ENCODE data around the gene MISP3.
A peak's percentile ranks its signal among the peaks of the same experiment; 100 is the strongest.
"Not testable (repeated sequence)": the region's sequence is repeated elsewhere in the genome, so short reads cannot be mapped to it uniquely, and the experiment has no call there.

MISP3 gene
- total RNA-seq, result 0.28 to 0.58 (median 0.49) reads per million in 3 experiments

DNA sequence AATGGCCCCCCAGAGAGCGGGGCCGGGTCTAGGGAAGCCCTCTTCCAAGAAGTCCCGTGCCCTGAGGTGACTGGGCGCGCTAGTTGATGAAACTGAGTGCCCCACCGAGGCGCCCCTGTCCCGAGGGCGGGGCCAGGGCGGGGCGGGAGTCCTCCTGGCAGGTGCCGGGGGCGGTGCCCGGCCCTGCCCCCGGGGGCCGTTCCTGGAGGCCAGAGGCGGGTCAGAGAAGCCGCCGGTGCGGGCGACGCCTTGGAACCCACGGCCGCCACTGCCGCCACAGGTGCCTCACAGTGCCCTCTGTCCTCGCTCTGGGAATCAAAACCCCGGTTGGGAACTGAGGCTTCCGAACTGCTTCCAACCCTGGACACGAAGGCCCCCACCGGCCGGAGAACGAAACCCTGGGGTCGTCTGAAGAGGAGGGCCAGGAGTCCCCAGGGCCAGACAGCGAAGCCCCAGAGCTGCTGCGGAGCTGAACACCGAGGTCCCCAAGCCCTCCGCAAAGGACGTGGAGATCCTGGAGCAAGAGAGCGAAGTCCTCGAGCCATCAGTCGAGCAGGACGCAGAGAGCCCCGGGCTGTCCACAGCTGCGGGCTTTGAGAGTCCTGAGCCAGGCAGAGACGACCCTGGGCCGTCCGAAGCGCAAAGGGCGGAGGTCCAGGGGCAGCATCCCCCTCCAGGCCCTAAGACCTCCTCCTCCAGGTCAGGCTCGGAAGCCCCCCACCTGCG is at the start of gene MISP3:
MISP3 (plus strand) TSS at position 252 of the 726 bp plus-strand sequence. CDS start 524 bp downstream, outside the sequence.
- DNase-seq, result no peak

DNA sequence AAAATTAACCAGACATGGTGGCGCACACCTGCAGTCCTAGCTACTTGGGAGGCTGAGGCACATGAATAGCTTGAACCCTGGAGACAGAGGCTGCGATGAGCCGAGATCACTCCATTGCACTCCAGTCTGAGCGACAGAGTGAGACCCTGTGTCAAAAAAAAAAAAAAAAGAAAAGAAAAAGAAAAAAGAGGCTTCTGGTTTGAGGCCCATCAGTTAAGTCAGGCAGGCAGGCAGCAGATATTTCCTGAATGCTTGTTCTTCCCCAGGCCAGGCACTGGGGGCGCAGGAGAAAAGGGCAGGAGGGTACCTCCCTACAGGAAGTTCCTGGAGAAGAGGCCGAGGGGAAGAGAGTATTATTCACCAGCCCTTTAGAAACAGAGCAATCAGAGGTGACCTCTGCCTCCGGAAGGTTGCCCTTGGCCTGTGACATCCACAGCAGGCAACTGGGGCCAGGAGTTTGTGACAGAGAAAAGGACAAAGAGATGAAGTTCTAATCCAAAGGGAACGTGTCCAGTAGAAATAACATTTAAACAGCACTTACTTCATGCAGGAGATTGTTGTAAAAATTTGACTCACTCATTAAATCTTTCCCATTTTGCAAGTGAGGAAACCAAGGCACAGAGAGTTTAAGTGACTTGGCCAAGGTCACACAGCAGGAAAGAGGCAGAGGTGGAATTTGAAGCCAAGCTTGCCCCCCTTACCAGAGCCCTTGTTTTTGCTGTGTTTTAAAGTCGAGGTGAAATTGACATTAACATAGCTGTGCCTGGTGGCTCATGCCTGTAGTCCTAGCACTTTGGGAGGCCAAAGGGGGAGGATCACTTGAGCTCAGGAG is 49.0 kb upstream of the MISP3 start:
- no peak for DNase-seq

DNA sequence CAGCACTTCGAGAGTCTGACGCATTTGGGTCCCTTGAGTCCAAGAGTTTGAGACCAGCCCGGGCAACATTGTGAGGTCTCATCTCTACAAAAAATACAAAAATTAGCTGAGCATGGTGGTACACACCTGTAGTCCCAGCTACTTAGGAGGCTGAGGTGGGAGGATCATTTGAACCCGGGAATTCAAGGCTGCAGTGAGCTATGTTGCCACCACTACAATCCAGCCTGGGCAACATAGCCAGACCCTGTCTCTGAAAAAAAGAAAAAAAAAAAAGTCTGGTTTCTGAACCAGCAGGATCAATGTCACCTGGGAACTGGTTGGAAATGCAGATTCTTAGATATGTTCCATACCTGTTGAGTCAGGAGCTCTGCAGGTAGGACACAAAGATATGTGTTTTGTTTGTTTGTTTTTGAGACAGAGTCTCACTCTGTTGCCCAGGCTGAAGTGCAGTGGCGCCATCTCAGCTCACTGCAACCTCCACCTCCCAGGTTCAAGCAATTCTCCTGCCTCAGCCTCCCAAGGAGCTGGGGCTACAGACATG is 45.9 kb upstream of the MISP3 start:
- DNase-seq, result not testable (repeated sequence)

DNA sequence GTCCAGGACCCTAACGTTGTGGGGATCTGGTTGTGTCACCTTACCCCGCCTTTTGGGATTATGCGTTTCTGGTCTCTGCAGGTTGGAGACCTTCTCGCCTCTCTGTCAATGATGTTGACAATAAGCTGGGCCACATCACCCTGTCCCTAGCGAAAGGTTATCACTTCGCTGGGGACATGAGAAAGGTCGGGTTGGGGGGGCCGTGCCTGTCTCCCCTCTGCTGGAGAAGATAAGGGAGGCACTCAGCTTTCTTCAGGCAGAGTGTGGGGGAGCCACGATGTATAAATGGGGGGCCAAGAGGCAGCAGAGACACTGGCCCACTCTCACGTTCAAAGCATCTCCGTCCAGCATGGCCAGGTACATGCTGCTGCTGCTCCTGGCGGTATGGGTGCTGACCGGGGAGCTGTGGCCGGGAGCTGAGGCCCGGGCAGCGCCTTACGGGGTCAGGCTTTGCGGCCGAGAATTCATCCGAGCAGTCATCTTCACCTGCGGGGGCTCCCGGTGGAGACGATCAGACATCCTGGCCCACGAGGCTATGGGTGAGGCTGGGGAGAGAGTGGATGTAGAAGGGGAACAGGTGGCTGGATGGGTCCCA is 44.6 kb upstream of the MISP3 start, which contains the start of gene RLN3:
RLN3 (plus strand) TSS at position 293 of the 595 bp plus-strand sequence; CDS start at position 350, 57 bp downstream.
- DNase-seq, result no peak

DNA sequence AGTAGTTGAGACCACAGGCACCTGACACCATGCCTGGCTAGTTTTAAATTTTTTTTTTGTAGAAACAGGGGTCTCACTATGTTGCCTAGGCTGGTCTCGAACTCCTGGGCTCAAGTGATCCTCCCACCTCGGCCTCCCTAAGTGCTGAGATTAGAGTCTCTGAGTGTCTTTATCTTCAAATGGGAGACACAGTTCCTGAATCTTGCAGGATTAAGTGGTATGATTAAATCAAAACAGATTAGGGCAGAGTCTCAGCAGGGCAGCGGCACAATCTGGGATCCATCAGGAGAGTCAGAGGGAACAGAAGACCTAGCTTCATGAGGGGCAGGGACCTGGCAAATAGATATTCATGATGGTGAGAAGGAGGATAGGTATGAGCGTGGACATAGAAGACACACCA is 43.7 kb upstream of the MISP3 start:
- DNase-seq, result no peak

DNA sequence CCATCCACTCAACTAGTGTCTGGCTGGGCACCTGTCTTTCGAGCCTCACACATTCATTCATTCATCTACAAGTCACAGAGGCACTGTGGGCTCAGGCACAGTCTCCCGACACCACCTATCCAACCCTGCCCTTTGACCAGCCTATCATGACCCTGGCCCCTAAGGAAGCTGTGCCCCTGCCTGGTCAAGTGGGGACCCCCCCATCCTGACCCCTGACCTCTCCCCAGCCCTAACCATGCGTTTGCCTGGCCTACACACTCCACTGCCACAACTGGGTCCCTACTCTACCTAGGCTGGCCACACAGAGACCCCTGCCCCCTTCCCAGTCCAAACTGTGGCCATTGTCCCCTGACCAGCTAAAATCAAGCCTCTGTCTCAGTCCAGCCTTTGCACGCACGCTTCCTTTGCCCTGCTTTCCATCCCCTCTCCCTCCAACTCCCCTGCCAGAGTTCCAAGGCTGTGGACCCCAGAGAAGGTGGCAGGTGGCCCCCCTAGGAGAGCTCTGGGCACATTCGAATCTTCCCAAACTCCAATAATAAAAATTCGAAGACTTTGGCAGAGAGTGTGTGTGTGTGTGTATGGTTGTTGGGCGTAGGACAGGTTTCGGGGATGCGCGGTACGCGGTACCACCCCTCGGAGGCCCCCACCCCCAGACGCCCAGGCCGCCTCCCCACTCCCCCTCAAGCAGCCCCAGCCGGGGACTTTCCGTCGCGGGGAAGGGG is 41.4 kb upstream of the MISP3 start:
- DNase-seq, result peak; percentile 83

DNA sequence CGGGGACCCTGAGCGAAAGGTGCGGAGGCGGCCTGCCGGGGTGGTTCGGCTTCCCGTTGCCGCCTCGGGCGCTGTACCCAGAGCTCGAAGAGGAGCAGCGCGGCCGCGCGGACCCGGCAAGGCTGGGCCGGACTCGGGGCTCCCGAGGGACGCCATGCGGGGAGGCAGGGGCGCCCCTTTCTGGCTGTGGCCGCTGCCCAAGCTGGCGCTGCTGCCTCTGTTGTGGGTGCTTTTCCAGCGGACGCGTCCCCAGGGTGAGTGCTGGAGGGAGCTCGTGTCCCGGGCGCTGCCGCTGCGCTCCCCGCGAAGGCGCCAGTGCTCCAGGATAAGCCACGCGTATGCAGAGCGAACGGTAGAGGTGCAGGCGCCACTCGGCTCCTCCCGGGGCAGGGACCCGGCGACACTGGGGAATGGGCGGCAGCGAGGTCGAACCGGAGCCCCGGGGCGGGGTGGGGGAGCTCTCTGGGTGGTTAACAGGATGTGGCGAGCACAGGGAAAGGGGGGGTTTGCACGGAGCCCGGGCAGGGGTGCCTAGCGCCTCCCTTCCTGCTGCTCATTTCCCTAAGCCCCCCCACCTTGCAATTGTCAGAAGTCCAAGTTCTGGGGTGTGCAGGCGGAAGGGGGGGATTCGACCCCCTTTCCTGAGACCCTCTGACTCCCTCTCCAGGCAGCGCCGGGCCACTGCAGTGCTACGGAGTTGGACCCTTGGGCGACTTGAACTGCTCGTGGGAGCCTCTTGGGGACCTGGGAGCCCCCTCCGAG is 40.7 kb upstream of the MISP3 start, which contains the start of gene IL27RA:
IL27RA (plus strand) TSS at position 44 of the 762 bp plus-strand sequence; CDS start at position 155, 111 bp downstream.
- peak; percentile 84 for DNase-seq

DNA sequence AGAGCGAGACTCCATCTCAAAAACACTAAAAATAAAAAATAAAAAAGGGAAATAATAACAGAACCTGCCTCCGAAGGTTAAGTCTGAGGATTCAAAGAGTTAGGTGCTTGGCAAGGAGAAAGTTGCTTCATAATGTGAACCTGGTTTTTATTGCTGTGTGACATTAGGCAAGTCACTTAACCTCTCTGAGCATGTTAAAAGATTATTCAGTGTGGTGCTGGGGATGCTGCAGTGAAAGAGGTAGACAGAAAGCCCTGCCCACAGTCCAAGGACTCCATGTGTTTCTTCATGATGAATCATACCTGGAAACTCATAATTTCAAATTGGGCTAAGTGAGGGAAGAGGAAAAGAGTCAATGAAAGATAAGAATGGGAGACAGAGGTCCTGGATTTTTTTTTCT is 38.6 kb upstream of the MISP3 start:
- DNase-seq, result no peak

DNA sequence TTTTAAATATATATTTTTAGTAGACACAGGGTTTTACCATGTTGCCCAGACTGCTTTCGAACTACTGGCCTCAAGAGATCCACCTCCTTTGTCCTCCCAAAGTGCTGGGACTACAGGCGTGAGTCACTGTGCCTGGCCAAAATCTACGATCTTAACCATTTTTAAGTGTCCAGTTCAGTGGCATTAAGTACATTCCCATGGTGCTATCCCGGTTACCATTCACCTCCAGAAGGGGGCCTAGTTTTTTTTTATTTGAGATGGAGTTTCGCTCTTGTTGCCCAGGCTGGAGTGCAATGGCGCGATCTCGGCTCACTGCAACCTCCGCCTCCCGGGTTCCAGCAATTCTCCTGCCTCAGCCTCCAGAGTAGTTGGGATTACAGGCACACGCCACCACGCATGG is 37.4 kb upstream of the MISP3 start:
- DNase-seq, result not testable (repeated sequence)

DNA sequence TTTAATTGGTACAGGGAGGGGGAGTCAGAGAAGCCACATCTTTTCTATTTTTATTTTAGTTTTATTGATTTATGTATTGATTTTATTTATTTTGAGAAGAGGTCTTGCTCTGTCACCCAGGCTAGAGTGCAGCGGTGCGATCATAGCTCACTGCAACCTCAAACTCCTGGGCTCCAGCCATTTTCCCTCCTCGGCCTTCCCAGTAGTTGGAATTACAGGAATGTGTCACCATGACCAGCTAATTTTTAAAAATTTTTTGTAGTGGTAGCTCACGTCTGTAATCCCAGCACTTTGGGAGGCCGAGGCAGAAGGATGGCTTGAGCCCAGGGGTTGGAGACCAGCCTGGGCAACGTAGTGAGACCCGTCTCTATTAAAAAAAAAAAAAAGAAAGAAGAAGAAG is 36.9 kb upstream of the MISP3 start:
- no peak for DNase-seq

DNA sequence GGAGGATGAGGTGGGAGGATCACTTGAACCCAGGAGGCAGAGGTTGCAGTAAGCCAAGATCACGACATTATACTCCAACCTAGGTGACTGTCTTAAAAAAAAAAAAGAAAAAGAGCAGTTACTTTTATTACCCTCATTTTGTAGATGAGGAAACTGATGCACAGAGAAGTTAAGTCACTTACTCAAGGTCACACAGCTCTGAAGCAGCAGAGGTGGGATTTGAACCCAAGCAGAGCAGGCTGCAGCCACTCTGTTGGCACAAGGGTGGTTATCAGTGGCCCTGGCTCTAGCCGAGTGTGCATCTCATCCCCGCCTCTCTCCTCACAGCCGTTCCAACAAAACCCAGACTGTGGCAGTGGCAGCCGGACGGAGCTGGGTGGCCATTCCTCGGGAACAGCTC is 33.4 kb upstream of the MISP3 start:
- no peak for DNase-seq

DNA sequence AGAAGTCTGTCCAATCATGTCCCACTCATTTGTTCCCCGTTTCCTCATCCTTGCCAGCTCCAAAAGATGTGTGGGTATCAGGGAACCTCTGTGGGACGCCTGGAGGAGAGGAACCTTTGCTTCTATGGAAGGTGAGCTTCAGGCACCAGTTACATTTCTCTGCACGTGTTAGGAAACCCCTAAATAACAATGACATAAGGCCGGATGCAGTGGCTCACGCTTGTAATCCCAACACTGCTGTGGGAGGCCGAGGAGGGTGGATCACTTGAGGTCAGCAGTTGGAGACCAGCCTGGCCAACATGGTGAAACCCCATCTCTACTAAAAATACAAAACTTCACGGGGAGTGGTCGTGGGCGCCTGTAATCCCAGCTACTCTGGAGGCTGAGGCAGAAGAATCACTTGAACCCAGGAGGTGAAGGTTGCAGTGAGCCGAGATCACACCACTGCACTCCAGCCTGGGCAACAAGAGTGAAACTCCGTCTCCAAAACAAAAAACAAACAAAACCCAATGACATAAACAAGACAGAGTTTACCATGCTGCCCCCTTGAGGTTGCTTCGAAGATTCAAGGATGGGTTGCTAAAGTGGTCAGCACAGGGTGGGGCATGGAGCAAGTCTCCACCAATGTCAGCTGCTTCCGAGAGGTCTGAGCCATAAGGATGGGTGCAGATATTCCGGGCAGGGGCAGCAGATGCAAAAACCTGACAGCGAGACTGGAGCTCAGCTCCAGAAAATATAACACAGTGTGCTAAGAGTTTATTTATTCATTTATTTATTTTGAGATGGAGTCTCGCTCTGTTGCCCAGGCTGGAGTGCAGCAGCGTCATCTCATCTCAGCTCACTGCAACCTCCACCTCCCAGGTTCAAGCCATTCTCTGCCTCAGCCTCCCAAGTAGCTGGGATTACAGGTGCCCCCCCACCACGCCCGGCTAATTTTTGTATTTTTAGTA is 29.7 kb upstream of the MISP3 start:
- DNase-seq, result peak; percentile 47

DNA sequence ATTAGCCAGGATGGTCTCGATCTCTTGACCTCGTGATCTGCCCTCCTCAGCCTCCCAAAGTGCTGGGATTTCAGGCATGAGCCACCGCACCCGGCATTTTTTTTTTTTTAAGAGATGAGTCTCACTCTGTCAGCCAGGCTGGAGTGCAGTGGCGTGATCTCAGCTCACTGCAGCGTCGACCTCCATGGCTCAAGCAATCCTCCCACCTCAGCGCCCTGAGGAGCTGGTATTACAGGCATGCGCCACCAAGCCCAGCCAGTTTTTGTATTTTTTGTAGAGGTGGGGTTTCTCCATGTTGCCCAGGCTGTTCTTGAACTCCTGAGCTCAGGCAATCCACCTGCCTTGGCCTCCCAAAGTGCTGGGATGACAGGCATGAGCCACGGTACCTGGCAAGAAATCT is 24.7 kb upstream of the MISP3 start:
- DNase-seq, result not testable (repeated sequence)

DNA sequence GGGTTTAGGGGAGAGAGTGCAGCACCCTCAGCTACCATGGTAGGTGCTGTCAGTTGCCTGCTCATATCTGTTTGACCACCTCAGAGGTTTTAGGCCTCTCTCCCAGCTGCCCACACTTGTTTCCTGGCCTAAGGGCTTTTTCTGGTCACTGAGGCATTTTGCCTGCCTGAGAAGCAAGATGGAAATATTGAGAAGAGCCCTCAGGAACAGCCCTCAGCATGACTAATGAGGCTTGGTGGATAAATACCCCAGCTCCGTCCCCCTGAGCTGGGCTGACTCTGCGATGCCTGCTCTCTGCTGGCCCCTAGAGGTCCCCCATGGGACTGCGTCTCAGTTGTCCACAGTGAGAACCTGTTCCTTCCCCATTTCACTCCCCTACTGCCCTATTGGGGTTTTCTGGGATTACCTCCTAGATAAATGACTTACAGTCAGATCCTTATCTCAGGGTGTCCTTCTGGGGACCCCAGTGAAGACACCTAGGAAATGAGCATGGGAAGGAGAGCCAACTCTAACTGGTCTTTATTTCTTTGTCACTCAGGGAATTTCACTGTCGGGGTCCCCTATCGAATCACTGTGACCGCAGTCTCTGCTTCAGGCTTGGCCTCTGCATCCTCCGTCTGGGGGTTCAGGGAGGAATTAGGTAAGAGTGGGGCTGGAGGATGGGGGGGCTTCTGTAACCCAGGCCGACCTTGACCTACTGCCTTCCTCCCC is 24.0 kb upstream of the MISP3 start:
- DNase-seq, result peak; percentile 61

DNA sequence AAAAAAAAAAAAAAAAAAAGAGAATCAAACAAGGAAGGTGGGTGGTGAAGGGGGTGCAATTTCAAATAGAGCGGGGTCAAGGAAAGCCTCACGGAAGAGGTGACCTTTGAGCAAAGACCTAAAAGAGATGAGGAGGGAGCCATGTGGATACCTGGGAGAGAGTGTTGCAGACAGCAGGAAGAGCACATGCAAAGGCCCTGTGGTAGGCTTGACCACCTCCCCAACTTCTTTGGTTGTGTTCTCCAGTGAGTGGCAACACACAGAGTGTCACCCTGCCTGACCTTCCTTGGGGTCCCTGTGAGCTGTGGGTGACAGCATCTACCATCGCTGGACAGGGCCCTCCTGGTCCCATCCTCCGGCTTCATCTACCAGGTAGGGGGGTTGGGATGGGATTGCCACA is 22.1 kb upstream of the MISP3 start:
- DNase-seq, result no peak

DNA sequence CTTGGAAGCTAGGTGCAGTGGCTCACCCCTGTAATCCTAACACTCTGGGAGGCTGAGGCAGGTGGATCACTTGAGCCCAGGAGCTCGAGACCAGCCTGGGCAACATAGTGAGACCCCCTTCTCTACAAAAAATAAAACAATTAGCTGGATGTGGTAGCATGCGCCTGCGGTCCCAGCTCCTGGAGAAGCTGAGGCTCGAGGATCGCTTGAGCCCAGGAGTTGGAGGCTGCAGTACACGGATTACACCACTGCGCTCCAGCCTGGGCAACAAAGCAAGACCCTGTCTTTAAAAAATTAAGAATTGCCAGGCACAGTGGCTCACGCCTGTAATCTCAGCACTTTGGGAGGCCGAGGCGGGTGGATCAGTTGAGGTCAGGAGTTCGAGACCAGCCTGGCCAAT is 21.6 kb upstream of the MISP3 start:
- DNase-seq, result not testable (repeated sequence)

DNA sequence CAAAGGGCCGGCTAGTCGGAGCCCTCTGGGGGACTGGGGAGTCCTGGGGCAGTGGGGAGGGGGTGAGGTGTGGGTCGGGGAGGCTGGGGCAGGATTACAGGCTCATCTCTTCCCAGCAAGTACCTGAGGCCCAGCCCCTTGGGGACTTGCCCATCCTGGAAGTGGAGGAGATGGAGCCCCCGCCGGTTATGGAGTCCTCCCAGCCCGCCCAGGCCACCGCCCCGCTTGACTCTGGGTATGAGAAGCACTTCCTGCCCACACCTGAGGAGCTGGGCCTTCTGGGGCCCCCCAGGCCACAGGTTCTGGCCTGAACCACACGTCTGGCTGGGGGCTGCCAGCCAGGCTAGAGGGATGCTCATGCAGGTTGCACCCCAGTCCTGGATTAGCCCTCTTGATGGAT is 20.6 kb upstream of the MISP3 start:
- DNase-seq, result no peak

DNA sequence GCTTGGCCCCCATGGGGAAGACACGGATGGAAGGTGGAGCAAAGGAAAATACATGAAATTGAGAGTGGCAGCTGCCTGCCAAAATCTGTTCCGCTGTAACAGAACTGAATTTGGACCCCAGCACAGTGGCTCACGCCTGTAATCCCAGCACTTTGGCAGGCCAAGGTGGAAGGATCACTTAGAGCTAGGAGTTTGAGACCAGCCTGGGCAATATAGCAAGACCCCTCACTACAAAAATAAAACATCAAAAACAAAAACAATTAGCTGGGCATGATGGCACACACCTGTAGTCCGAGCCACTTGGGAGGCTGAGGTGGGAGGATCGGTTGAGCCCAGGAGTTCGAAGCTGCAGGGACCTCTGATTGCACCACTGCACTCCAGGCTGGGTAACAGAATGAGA is 20.1 kb upstream of the MISP3 start:
- no peak for DNase-seq

DNA sequence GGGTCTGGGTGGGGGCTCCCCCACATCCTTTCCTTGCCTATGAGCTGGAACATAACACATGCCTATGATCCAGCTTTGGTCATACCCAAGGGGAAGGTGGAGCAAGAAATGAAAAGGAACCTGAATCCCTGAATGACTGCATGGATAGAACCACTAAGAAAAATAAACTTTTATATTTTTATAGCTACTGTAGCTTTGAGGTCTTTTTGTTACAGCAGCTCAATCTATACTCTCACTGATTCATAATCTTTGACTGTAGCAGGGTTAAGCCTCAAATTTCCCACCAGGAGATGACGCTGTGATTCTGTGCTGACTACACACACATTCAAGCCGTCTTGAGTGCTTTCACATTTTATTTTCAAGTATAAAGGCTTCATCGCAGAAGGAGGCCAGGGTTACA is 19.6 kb upstream of the MISP3 start:
- DNase-seq, result no peak

DNA sequence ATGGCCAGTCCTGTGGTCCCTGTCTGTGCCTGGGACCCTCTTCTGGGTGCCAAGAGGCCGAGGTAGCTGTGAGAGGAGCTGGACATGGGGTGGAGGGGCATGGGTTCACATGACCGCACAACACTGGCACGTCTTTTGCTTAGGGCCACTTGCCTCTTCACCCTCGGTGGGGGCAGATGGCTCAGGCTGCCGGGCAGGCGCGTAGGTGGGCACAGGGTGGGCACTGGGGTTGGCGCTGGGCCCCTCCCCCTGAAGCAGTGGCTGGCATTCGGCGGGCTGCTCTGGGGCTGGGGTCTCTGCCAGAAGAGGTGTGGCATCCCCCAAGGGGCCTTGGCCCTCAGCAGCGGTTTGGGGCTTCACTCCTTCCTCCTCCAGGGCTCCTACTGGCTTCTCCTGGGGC is 19.1 kb upstream of the MISP3 start:
- no peak for DNase-seq
